HCT116 (cell line): ENCODE data around the gene POLR2H. TPM values are rescaled to one million over a fixed set of nuclear protein-coding genes. Genes with fewer than 3 reads are reported as not detected.

Source experiments
- ATAC-seq: fragments of 200-7000 bp; cut with Tn5 transposase; 2 replicates; pipeline ENCODE4 v1.9.1; 2020; ENCODE audit warnings: mild to moderate bottlenecking, moderate library complexity
- BruUV-seq: library from RNA; stranded (reverse); fragments of 400-500 nt; replicated peaks from 2 replicates; lab custom pipeline; 2021; lab: Mats Ljungman, UMichigan
- CTCF ChIA-PET: fragments of 300-600 bp; sonication (Branson Sonifier 250); formaldehyde crosslinking; loops from one replicate; lab custom pipeline; 2021; ENCODE audit warnings: antibody characterized with exemption; lab: Charles Lee
- POLR2A ChIA-PET: fragments of 300-600, 350-600 bp; sonication (Branson Sonifier 250); formaldehyde crosslinking; loops from one replicate; lab custom pipeline; 2021; ENCODE audit warnings: antibody characterized with exemption; lab: Charles Lee
- RAD21 ChIA-PET, 2 experiments: fragments of 300-600 bp; sonication (Branson Sonifier 250); formaldehyde crosslinking; loops; one replicate each; lab custom pipeline; 2023; ENCODE audit warnings: low total read pairs in 2 of 2; ENCODE audit not compliant: uncharacterized antibody in 2 of 2, unreplicated experiment in 2 of 2, low non-redundant PET in 1 of 2; lab: Charles Lee
- DNase-seq: peaks from one replicate; pipeline ENCODE4 v3.0.0-alpha.2; 2010; ENCODE audit warnings: low read depth, low spot score
- H2AFZ ChIP-seq: fragments of 200-600 bp; shearing (Covaris generic), sonication (generic); 2 replicates; pipeline ENCODE4 v1.6.1; 2017; ENCODE audit warnings: low read depth, mixed run types, mixed read lengths, antibody characterized with exemption, low read length; ENCODE audit not compliant: poor library complexity, severe bottlenecking
- H3K27ac ChIP-seq: 2 replicates; pipeline ENCODE4 v1.5.1; 2012; ENCODE audit warnings: low read depth, low read length
- H3K27me3 ChIP-seq: fragments of 200-600 bp; sonication (generic); 2 replicates; pipeline ENCODE4 v1.6.1; 2016; ENCODE audit warnings: mixed run types, low read length, mixed read lengths; ENCODE audit not compliant: insufficient read depth
- H3K36me3 ChIP-seq, 2 experiments: fragments of 200-500 bp in 1 of 2; fragments of 200-600 bp in 1 of 2; sonication (Bioruptor generic) in 1 of 2; sonication (generic) in 1 of 2; 2 replicates each; pipeline versions ENCODE4 v1.5.1 to v1.6.1; 2014 to 2016; ENCODE audit warnings: low read length in 2 of 2, inconsistent platforms in 1 of 2, mixed read lengths in 1 of 2, mixed run types in 1 of 2; ENCODE audit not compliant: insufficient read depth in 2 of 2, control insufficient read depth in 1 of 2
- H3K4me1 ChIP-seq, 2 experiments: fragments of 200-600 bp in 1 of 2; sonication (generic) in 1 of 2; 2 replicates each; pipeline versions ENCODE4 v1.5.1 to v1.6.1; 2012 to 2017; ENCODE audit warnings: low read length in 2 of 2, inconsistent platforms in 1 of 2, mild to moderate bottlenecking in 1 of 2, mixed read lengths in 1 of 2, mixed run types in 1 of 2, moderate library complexity in 1 of 2; ENCODE audit not compliant: insufficient read depth in 2 of 2, control insufficient read depth in 1 of 2
- H3K4me2 ChIP-seq: fragments of 200-600 bp; sonication (generic); 2 replicates; pipeline ENCODE4 v1.6.1; 2017; ENCODE audit warnings: mixed run types, low read length, mixed read lengths
- H3K4me3 ChIP-seq, 2 experiments: fragments of 200-600 bp in 1 of 2; sonication (generic) in 1 of 2; replicated peaks in 1 of 2; 2 replicates each; pipeline ENCODE4 v1.5.1; 2011 to 2016; ENCODE audit warnings: low read length in 2 of 2, control low read depth in 1 of 2, low read depth in 1 of 2, mild to moderate bottlenecking in 1 of 2, mixed read lengths in 1 of 2, mixed run types in 1 of 2
- H3K79me2 ChIP-seq: fragments of 200-600 bp; sonication (generic); 2 replicates; pipeline ENCODE4 v1.6.1; 2017; ENCODE audit warnings: mild to moderate bottlenecking, mixed run types, low read length, moderate library complexity, mixed read lengths; ENCODE audit not compliant: insufficient read depth
- H3K9ac ChIP-seq: fragments of 200-600 bp; sonication (generic); 2 replicates; pipeline ENCODE4 v1.6.1; 2016; ENCODE audit warnings: low read length, mixed read lengths
- H3K9me2 ChIP-seq: fragments of 200-600 bp; sonication (generic), shearing (Covaris generic); 2 replicates; pipeline ENCODE4 v1.6.1; 2017; ENCODE audit warnings: mixed run types, mild to moderate bottlenecking, moderate library complexity; ENCODE audit not compliant: insufficient read depth
- H3K9me3 ChIP-seq, 2 experiments: fragments of 200-500 bp in 1 of 2; fragments of 200-600 bp in 1 of 2; sonication (Bioruptor generic) in 1 of 2; sonication (generic) in 1 of 2; 2 replicates each; pipeline ENCODE4 v1.6.1; 2014 to 2017; ENCODE audit warnings: low read length in 2 of 2, mixed read lengths in 2 of 2, inconsistent platforms in 1 of 2, low read depth in 1 of 2, mild to moderate bottlenecking in 1 of 2, mixed run types in 1 of 2, moderate library complexity in 1 of 2; ENCODE audit not compliant: control insufficient read depth in 1 of 2, insufficient read depth in 1 of 2
- H4K20me1 ChIP-seq: fragments of 200-600 bp; sonication (generic), shearing (Covaris generic); 2 replicates; pipeline ENCODE4 v1.6.1; 2017; ENCODE audit warnings: mixed run types, mild to moderate bottlenecking, moderate library complexity; ENCODE audit not compliant: insufficient read depth
- POLR2AphosphoS5 ChIP-seq: IDR thresholded peaks from 2 replicates; pipeline ENCODE4 v1.6.1; 2011; ENCODE audit warnings: mild to moderate bottlenecking, low read depth, low read length, moderate library complexity
- SRF ChIP-seq: IDR thresholded peaks from 2 replicates; pipeline ENCODE4 v1.6.1; 2012; ENCODE audit warnings: low read depth
- ZBTB33 ChIP-seq: IDR thresholded peaks from 2 replicates; pipeline ENCODE4 v1.6.1; 2011; ENCODE audit warnings: mild to moderate bottlenecking, low read length, moderate library complexity; ENCODE audit not compliant: insufficient replicate concordance; ENCODE audit errors: extremely low read depth
- ZNF274 ChIP-seq: fragments of 200-500 bp; sonication (Bioruptor generic); IDR thresholded peaks from 2 replicates; pipeline ENCODE4 v1.6.1; 2014; ENCODE audit warnings: mild to moderate bottlenecking, low read depth, low read length, inconsistent platforms
- intact Hi-C: fragments of 100-400 bp; cut with micrococcal nuclease; formaldehyde crosslinking; loops from 2 replicates; pipeline ENCODE4 v1.10.0; 2022
- total RNA-seq: library from RNA; stranded (reverse); gene quantifications from one replicate; pipeline ENCODE4 v1.2.1, GENCODE V29; 2021; ENCODE audit not compliant: unreplicated experiment
- TF ChIP-seq, protein P1 (sequence below), 3 experiments: fragments of 200-600 bp in 1 of 3; sonication (generic) in 1 of 3; IDR thresholded peaks in 2 of 3; conservative IDR thresholded peaks in 1 of 3; 2 replicates each; pipeline ENCODE4 v1.5.1; 2012 to 2017; ENCODE audit warnings: low read depth in 2 of 3, low read length in 2 of 3, antibody characterized with exemption in 1 of 3, borderline replicate concordance in 1 of 3, control low read depth in 1 of 3, mild to moderate bottlenecking in 1 of 3, mixed read lengths in 1 of 3, mixed run types in 1 of 3, moderate library complexity in 1 of 3; ENCODE audit not compliant: insufficient read depth in 1 of 3

POLR2H gene
- total RNA-seq, 1 experiment from 2014 or later = 156 TPM

- ChIA-PET POLR2A (interaction anchor here (0.8 kb wide), 1 partner anchor 145 kb away, joined by 3 read pairs; no protein-coding TSS in a partner anchor), RAD21 (interaction anchor here in 1 of 2 experiments (0.6 kb wide), 1 partner anchor 157 kb away, joined by 4 read pairs; no protein-coding TSS in a partner anchor), CTCF (no interaction called here)
- peaks cover 29 to 39% of the 10 kb centered on the region in 2 experiments; a peak in 3 of 4 replicates for H3K36me3 ChIP-seq
- no TSS peak for BruUV-seq
- H3K4me1 ChIP-seq = peaks cover 10 to 29% of the 10 kb centered on the region in 2 experiments
- H3K27me3 ChIP-seq = no peaks in the 10 kb centered on the region
- no peak overlapping the region for H3K4me2 ChIP-seq
- H2AFZ ChIP-seq = no peak overlapping the region
- no peak overlapping the region for H3K4me3 ChIP-seq
- no peaks in the 10 kb centered on the region for H3K9me3 ChIP-seq
- peaks cover 5% of the 10 kb centered on the region; the same call in 1 of the 2 replicates for H4K20me1 ChIP-seq
- H3K79me2 ChIP-seq = peaks cover 28% of the 10 kb centered on the region
- no peak for ATAC-seq
- H3K9me2 ChIP-seq = no peaks in the 10 kb centered on the region
- H3K9ac ChIP-seq = no peak overlapping the region
- intact Hi-C loops = no loop called here
- no peak for DNase-seq
- TF ChIP-seq ZNF274 (no peak), POLR2AphosphoS5 (no peak), ZBTB33 (no peak), SRF (no peak)
- TF ChIP-seq, protein P1, sequence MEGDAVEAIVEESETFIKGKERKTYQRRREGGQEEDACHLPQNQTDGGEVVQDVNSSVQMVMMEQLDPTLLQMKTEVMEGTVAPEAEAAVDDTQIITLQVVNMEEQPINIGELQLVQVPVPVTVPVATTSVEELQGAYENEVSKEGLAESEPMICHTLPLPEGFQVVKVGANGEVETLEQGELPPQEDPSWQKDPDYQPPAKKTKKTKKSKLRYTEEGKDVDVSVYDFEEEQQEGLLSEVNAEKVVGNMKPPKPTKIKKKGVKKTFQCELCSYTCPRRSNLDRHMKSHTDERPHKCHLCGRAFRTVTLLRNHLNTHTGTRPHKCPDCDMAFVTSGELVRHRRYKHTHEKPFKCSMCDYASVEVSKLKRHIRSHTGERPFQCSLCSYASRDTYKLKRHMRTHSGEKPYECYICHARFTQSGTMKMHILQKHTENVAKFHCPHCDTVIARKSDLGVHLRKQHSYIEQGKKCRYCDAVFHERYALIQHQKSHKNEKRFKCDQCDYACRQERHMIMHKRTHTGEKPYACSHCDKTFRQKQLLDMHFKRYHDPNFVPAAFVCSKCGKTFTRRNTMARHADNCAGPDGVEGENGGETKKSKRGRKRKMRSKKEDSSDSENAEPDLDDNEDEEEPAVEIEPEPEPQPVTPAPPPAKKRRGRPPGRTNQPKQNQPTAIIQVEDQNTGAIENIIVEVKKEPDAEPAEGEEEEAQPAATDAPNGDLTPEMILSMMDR (IDR thresholded peaks at IDR 0.05 in 2 of 3, conservative IDR thresholded peaks at IDR 0.05 in 1 of 3; ENCODE audit: borderline replicate concordance in 1 of 3, insufficient read depth in 1 of 3, low read depth in 2 of 3, low read length in 2 of 3) = no peak
- H3K27ac ChIP-seq = no peak overlapping the region
Observed at GRCh38 chr3:184368586-184369183, 7.2 kb downstream of the POLR2H start.
